Panc1 (cell line): Measurements from ENCODE around the gene SLC19A2. TPM values are rescaled to one million over a fixed set of nuclear protein-coding genes. Genes with fewer than 3 reads are reported as not detected.

ENCODE experiments used
- ATAC-seq: fragments of 200-7000 bp; cut with Tn5 transposase; 2 replicates; pipeline ENCODE4 v1.9.1; 2020; ENCODE audit warnings: mild to moderate bottlenecking, moderate library complexity
- BruUV-seq: library from RNA; stranded (reverse); fragments of 400-500 nt; replicated peaks from 2 replicates; lab custom pipeline; 2021; lab: Mats Ljungman, UMichigan
- CTCF ChIA-PET: fragments of 300-600 bp; sonication (Branson Sonifier 250); formaldehyde crosslinking; loops from one replicate; lab custom pipeline; 2022; ENCODE audit warnings: antibody characterized with exemption; lab: Charles Lee
- POLR2A ChIA-PET: fragments of 300-600 bp; sonication (Branson Sonifier 250); formaldehyde crosslinking; loops from one replicate; lab custom pipeline; 2022; ENCODE audit warnings: antibody characterized with exemption; lab: Charles Lee
- DNase-seq: peaks from one replicate; pipeline ENCODE4 v3.0.0-alpha.2; 2010; ENCODE audit warnings: low read depth, low spot score
- H3K27ac ChIP-seq: 2 replicates; pipeline ENCODE4 v1.5.1; 2011; ENCODE audit warnings: mild to moderate bottlenecking, low read length, inconsistent platforms
- H3K27me3 ChIP-seq: fragments of 200-500 bp; sonication (Bioruptor generic); 2 replicates; pipeline ENCODE4 v1.6.0; 2014; ENCODE audit warnings: low read length, inconsistent platforms; ENCODE audit not compliant: control insufficient read depth, insufficient read depth
- H3K36me3 ChIP-seq: fragments of 200-500 bp; sonication (Bioruptor generic); 2 replicates; pipeline ENCODE4 v1.5.1; 2014; ENCODE audit warnings: inconsistent platforms, mild to moderate bottlenecking, low read length, moderate library complexity; ENCODE audit not compliant: control insufficient read depth, insufficient read depth
- H3K4me1 ChIP-seq: 2 replicates; pipeline ENCODE4 v1.5.1; 2011; ENCODE audit warnings: inconsistent platforms, mild to moderate bottlenecking, low read length, moderate library complexity; ENCODE audit not compliant: control insufficient read depth, insufficient read depth
- H3K4me3 ChIP-seq, 2 experiments: 2 replicates each; pipeline ENCODE4 v1.5.1; 2011 to 2012; ENCODE audit warnings: low read depth in 2 of 2, low read length in 2 of 2, mild to moderate bottlenecking in 2 of 2, inconsistent platforms in 1 of 2, moderate library complexity in 1 of 2
- H3K9me3 ChIP-seq: fragments of 200-500 bp; sonication (Bioruptor generic); 2 replicates; pipeline ENCODE4 v1.5.1; 2014; ENCODE audit warnings: low read depth, mild to moderate bottlenecking, inconsistent platforms, low read length, moderate library complexity; ENCODE audit not compliant: control insufficient read depth, insufficient read depth
- CTCF ChIP-seq: fragments of 450-650 bp; IDR thresholded peaks from 2 replicates; pipeline ENCODE4 v1.5.1; 2017; ENCODE audit warnings: mild to moderate bottlenecking
- POLR2AphosphoS5 ChIP-seq: IDR thresholded peaks from 2 replicates; pipeline ENCODE4 v1.6.1; 2012; ENCODE audit warnings: mild to moderate bottlenecking, low read depth, low read length, moderate library complexity
- REST ChIP-seq, 2 experiments: IDR thresholded peaks; 2 replicates each; pipeline ENCODE4 v1.6.1; 2011 to 2012; ENCODE audit warnings: low read depth in 2 of 2, control low read depth in 1 of 2, low read length in 1 of 2, mild to moderate bottlenecking in 1 of 2, moderate library complexity in 1 of 2; ENCODE audit not compliant: insufficient read depth in 1 of 2
- SIN3A ChIP-seq: IDR thresholded peaks from 2 replicates; pipeline ENCODE4 v1.6.1; 2012; ENCODE audit warnings: low read depth, mild to moderate bottlenecking, low read length, moderate library complexity, borderline replicate concordance; ENCODE audit not compliant: insufficient read depth
- TCF7L2 ChIP-seq: IDR thresholded peaks from 2 replicates; pipeline ENCODE4 v1.6.1; 2011; ENCODE audit warnings: mild to moderate bottlenecking, low read depth, low read length, inconsistent platforms
- in situ Hi-C: cut with HindIII; loops from 2 replicates; pipeline ENCODE4 v1.10.0; 2016; ENCODE audit warnings: low sequenced_read_pairs, low pct_unique_long_range_greater_than_20kb
- intact Hi-C: fragments of 100-400 bp; cut with micrococcal nuclease; formaldehyde crosslinking; loops from one replicate; pipeline ENCODE4 v1.10.0; 2022; ENCODE audit not compliant: unreplicated experiment
- total RNA-seq: library from RNA; stranded (reverse); gene quantifications from one replicate; pipeline ENCODE4 v1.2.1, GENCODE V29; 2021; ENCODE audit not compliant: unreplicated experiment

The SLC19A2 gene
- total RNA-seq, 1 experiment from 2014 or later, result 10.8 TPM

DNA sequence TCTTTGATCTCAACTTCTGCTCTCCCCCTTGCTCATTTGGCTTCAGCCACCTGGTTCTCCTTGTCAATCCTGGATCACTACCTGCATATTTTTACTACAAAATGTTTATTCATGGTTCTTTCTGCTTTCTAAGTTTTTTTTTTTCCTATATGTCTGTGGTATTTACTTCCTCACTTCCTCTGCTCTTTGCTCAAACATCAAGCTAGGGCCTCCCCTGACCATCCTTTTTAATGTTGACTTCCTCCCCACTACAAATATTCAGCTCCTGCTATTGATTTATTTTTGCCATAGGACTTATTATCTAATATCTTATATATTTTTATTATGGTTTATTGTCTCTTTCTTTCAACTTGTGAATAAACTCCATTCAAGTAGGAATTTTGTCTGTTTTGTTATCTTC is 14.1 kb upstream of the SLC19A2 start:
- no peaks in the 10 kb centered on the region for H3K9me3 ChIP-seq
- intact Hi-C loops (no loop called here), in situ Hi-C loops (no loop called here)
- TF ChIP-seq CTCF, result no peak
- no peak for TF ChIP-seq POLR2AphosphoS5
- no peak for TF ChIP-seq TCF7L2
- TF ChIP-seq REST (IDR thresholded peaks at IDR 0.05; ENCODE audit: insufficient read depth in 1 of 2, low read depth in 2 of 2, low read length in 1 of 2), result no peak
- TF ChIP-seq SIN3A, result no peak
- POLR2A ChIA-PET, result no interaction called here
- H3K36me3 ChIP-seq, result no peaks in the 10 kb centered on the region
- CTCF ChIA-PET, result no interaction called here
- BruUV-seq, result no TSS peak
- H3K4me1 ChIP-seq, result no peaks in the 10 kb centered on the region
- no peak for ATAC-seq
- no peak for DNase-seq
- no peak overlapping the region for H3K4me3 ChIP-seq
- 0 out of 2 replicates have a peak, but pooled peaks cover 5% of the 10 kb centered on the region for H3K27me3 ChIP-seq
- H3K27ac ChIP-seq, result no peak overlapping the region

- TF ChIP-seq TCF7L2 (no peak), CTCF (no peak), SIN3A (no peak), POLR2AphosphoS5 (no peak), REST (IDR thresholded peaks at IDR 0.05; ENCODE audit: insufficient read depth in 1 of 2, low read depth in 2 of 2, low read length in 1 of 2) (no peak)
- no peaks in the 10 kb centered on the region for H3K9me3 ChIP-seq
- H3K27ac ChIP-seq, result no peak overlapping the region
- in situ Hi-C loops, result no loop called here
- ChIA-PET POLR2A (no interaction called here), CTCF (no interaction called here)
- 0 out of 2 replicates have a peak, but pooled peaks cover 5% of the 10 kb centered on the region for H3K27me3 ChIP-seq
- no peak overlapping the region for H3K4me3 ChIP-seq
- H3K36me3 ChIP-seq, result no peaks in the 10 kb centered on the region
- H3K4me1 ChIP-seq, result no peaks in the 10 kb centered on the region
- ATAC-seq (no peak), DNase-seq (no peak)
- intact Hi-C loops, result no loop called here
- no TSS peak for BruUV-seq
These were observed 11.6 kb upstream of the SLC19A2 start for GRCh38 chr1:169497317-169497716.
